ENCODE results near the gene MYOCOS. TPM values are rescaled to one million over a fixed set of nuclear protein-coding genes. Genes with fewer than 3 reads are reported as not detected.
"Not testable (repeated sequence)": the region's sequence is repeated elsewhere in the genome, so short reads cannot be mapped to it uniquely, and the experiment has no call there.

The MYOCOS gene
- total RNA-seq, 1 donor from 2014 or later, result not detected

- DNase-seq, result no peak
These were observed 3.2 kb downstream of the MYOCOS start for GRCh38 chr1:171625225-171625624.

GRCh38 chr1:171627020-171627419 lies 5.0 kb downstream of the MYOCOS start:
- DNase-seq, result no peak

GRCh38 chr1:171628225-171628624 lies 6.2 kb downstream of the MYOCOS start:
- no peak for DNase-seq

GRCh38 chr1:171635661-171636060 lies 13.6 kb downstream of the MYOCOS start:
- no peak for DNase-seq

- no peak for DNase-seq
These were observed 14.1 kb downstream of the MYOCOS start for GRCh38 chr1:171636141-171636540.

- DNase-seq, result no peak
These were observed 16.0 kb downstream of the MYOCOS start for GRCh38 chr1:171637928-171638576.

- no peak for DNase-seq
These were observed 18.2 kb downstream of the MYOCOS start for GRCh38 chr1:171640225-171640624.

- no peak for DNase-seq
These were observed 19.2 kb downstream of the MYOCOS start for GRCh38 chr1:171641076-171641864.

- DNase-seq, result no peak
These were observed 20.2 kb downstream of the MYOCOS start for GRCh38 chr1:171642197-171642596.

GRCh38 chr1:171643156-171643555 lies 21.1 kb downstream of the MYOCOS start:
- no peak for DNase-seq

- peak; percentile 83 for DNase-seq
These were observed 22.9 kb downstream of the MYOCOS start for GRCh38 chr1:171644805-171645483.

- DNase-seq, result peak; percentile 89
These were observed 23.7 kb downstream of the MYOCOS start for GRCh38 chr1:171645553-171646248.

- DNase-seq, result no peak
These were observed 24.2 kb downstream of the MYOCOS start for GRCh38 chr1:171646249-171646560.

GRCh38 chr1:171652234-171652822 lies 30.3 kb downstream of the MYOCOS start, which contains the start of gene MYOC:
MYOC (minus strand) TSS chr1:171652688; CDS start chr1:171652611, 77 bp downstream.
- no peak for DNase-seq

- DNase-seq, result no peak
These were observed 31.8 kb downstream of the MYOCOS start for GRCh38 chr1:171653796-171654195.

GRCh38 chr1:171654201-171654941 lies 32.3 kb downstream of the MYOCOS start:
- DNase-seq, result no peak

GRCh38 chr1:171654942-171655745 lies 33.1 kb downstream of the MYOCOS start:
- DNase-seq, result peak; percentile 94

GRCh38 chr1:171655746-171656116 lies 33.7 kb downstream of the MYOCOS start:
- DNase-seq, result no peak

- DNase-seq, result not testable (repeated sequence)
These were observed 34.2 kb downstream of the MYOCOS start for GRCh38 chr1:171656206-171656605.

GRCh38 chr1:171661076-171661650 lies 39.1 kb downstream of the MYOCOS start:
- DNase-seq, result no peak

Data from skin of body (tissue), 2 donors.